Liver (tissue), 3 donors: ENCODE data around the gene LPP.

Source experiments
- EGR1 ChIP-seq, 2 donors: IDR thresholded peaks; 2 replicates each; pipeline ENCODE4 v1.6.1; 2016 to 2018; ENCODE audit warnings: antibody characterized with exemption in 2 of 2, low read depth in 2 of 2
- FOXA2 ChIP-seq: IDR thresholded peaks from 2 replicates; pipeline ENCODE4 v1.6.1; 2016; ENCODE audit warnings: antibody characterized with exemption
- GABPA ChIP-seq, 2 donors: IDR thresholded peaks in 1 of 2; conservative IDR thresholded peaks in 1 of 2; 2 replicates each; pipeline ENCODE4 v1.6.1; 2016; ENCODE audit warnings: antibody characterized with exemption in 2 of 2, mild to moderate bottlenecking in 1 of 2, moderate library complexity in 1 of 2
- HNF4A ChIP-seq, 2 donors: conservative IDR thresholded peaks; 2 replicates each; pipeline ENCODE4 v1.6.1; 2016; ENCODE audit warnings: antibody characterized with exemption in 2 of 2, mild to moderate bottlenecking in 2 of 2
- JUND ChIP-seq, 2 donors: IDR thresholded peaks; 2 replicates each; pipeline ENCODE4 v1.6.1; 2016; ENCODE audit warnings: antibody characterized with exemption in 2 of 2
- RAD21 ChIP-seq, 2 donors: IDR thresholded peaks; 2 replicates each; pipeline ENCODE4 v1.6.1; 2016; ENCODE audit warnings: antibody characterized with exemption in 2 of 2, mild to moderate bottlenecking in 2 of 2
- SP1 ChIP-seq: IDR thresholded peaks from 2 replicates; pipeline ENCODE4 v1.6.1; 2018; ENCODE audit warnings: antibody characterized with exemption, mild to moderate bottlenecking
- YY1 ChIP-seq: IDR thresholded peaks from 2 replicates; pipeline ENCODE4 v1.6.1; 2016; ENCODE audit warnings: antibody characterized with exemption, mild to moderate bottlenecking
- TF ChIP-seq, protein P1 (sequence below): IDR thresholded peaks from 2 replicates; pipeline ENCODE4 v1.6.1; 2016; ENCODE audit warnings: antibody characterized with exemption
- TF ChIP-seq, protein P2 (sequence below): IDR thresholded peaks from 2 replicates; pipeline ENCODE4 v1.6.1; 2016; ENCODE audit warnings: antibody characterized with exemption
- TF ChIP-seq, protein P3 (sequence below): fragments of 150-350 bp; IDR thresholded peaks from 2 replicates; pipeline ENCODE4 v1.5.1; 2017; ENCODE audit warnings: improper control_type of control experiment, low read depth, low read length; ENCODE audit not compliant: missing input control
- TF ChIP-seq, protein P4 (sequence below): IDR thresholded peaks from 2 replicates; pipeline ENCODE4 v1.6.1; 2016; ENCODE audit warnings: antibody characterized with exemption
- donor health status: healthy.
- donor health status: healthy.

DNA sequence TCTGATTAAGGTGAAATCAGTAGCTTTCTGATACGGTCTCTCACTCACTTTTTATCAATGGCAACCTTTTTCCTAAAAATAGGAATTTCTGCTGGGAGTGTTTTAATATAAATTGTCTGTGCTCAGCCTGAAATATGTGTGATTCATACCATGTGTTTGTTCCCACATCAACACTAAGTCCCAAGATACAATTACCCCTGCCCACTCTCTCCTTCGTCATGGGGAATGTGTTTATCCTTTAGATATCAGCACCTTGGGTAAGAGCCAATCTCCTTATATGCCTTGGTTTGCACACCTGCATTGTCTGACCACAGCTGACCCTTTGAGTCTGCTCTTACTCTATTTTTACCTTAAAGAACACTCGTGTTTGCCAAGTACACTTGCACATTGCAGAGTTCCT is 356.4 kb downstream of the LPP start:
- TF ChIP-seq, protein P1, sequence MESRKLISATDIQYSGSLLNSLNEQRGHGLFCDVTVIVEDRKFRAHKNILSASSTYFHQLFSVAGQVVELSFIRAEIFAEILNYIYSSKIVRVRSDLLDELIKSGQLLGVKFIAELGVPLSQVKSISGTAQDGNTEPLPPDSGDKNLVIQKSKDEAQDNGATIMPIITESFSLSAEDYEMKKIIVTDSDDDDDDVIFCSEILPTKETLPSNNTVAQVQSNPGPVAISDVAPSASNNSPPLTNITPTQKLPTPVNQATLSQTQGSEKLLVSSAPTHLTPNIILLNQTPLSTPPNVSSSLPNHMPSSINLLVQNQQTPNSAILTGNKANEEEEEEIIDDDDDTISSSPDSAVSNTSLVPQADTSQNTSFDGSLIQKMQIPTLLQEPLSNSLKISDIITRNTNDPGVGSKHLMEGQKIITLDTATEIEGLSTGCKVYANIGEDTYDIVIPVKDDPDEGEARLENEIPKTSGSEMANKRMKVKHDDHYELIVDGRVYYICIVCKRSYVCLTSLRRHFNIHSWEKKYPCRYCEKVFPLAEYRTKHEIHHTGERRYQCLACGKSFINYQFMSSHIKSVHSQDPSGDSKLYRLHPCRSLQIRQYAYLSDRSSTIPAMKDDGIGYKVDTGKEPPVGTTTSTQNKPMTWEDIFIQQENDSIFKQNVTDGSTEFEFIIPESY, result no peak
- no peak for TF ChIP-seq SP1
- TF ChIP-seq, protein P2, sequence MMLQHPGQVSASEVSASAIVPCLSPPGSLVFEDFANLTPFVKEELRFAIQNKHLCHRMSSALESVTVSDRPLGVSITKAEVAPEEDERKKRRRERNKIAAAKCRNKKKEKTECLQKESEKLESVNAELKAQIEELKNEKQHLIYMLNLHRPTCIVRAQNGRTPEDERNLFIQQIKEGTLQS, result no peak
- TF ChIP-seq, protein P3, sequence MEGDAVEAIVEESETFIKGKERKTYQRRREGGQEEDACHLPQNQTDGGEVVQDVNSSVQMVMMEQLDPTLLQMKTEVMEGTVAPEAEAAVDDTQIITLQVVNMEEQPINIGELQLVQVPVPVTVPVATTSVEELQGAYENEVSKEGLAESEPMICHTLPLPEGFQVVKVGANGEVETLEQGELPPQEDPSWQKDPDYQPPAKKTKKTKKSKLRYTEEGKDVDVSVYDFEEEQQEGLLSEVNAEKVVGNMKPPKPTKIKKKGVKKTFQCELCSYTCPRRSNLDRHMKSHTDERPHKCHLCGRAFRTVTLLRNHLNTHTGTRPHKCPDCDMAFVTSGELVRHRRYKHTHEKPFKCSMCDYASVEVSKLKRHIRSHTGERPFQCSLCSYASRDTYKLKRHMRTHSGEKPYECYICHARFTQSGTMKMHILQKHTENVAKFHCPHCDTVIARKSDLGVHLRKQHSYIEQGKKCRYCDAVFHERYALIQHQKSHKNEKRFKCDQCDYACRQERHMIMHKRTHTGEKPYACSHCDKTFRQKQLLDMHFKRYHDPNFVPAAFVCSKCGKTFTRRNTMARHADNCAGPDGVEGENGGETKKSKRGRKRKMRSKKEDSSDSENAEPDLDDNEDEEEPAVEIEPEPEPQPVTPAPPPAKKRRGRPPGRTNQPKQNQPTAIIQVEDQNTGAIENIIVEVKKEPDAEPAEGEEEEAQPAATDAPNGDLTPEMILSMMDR, result no peak
- TF ChIP-seq FOXA2, result no peak
- TF ChIP-seq, protein P4, sequence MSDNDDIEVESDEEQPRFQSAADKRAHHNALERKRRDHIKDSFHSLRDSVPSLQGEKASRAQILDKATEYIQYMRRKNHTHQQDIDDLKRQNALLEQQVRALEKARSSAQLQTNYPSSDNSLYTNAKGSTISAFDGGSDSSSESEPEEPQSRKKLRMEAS, result no peak
- TF ChIP-seq JUND (IDR thresholded peaks at IDR 0.05), result no peak
- TF ChIP-seq YY1, result no peak
- no peak for TF ChIP-seq GABPA (IDR thresholded peaks at IDR 0.05 in 1 of 2, conservative IDR thresholded peaks at IDR 0.05 in 1 of 2)
- no peak for TF ChIP-seq RAD21 (IDR thresholded peaks at IDR 0.05)
- no peak for TF ChIP-seq HNF4A (conservative IDR thresholded peaks at IDR 0.05)
- TF ChIP-seq EGR1 (IDR thresholded peaks at IDR 0.05; ENCODE audit: low read depth in 2 of 2), result no peak
